LNCaP clone FGC (cell line): ENCODE results near the gene PTPRJ.
A peak's percentile ranks its signal among the peaks of the same experiment; 100 is the strongest.

ENCODE experiments used
- DNase-seq: peaks from one replicate; pipeline ENCODE4 v3.0.0-alpha.2; 2011; ENCODE audit warnings: low read depth
- H3K4me3 ChIP-seq: 2 replicates; pipeline ENCODE4 v1.5.1; 2011; ENCODE audit warnings: mild to moderate bottlenecking, low read depth, low read length, control low read depth
- CTCF ChIP-seq: IDR thresholded peaks from 2 replicates; pipeline ENCODE4 v1.5.1; 2012; ENCODE audit warnings: mild to moderate bottlenecking; ENCODE audit not compliant: control insufficient read depth, insufficient read depth; ENCODE audit errors: extremely low read depth

PTPRJ gene

GRCh38 chr11:48041877-48042695 is 61.7 kb downstream of the PTPRJ start:
- peak; percentile 89 for DNase-seq
- no peak overlapping the region for H3K4me3 ChIP-seq
- TF ChIP-seq CTCF: no peak

GRCh38 chr11:48043111-48043990 is 63.0 kb downstream of the PTPRJ start:
- no peak for TF ChIP-seq CTCF
- no peak overlapping the region for H3K4me3 ChIP-seq
- DNase-seq: no peak

GRCh38 chr11:48043991-48044512 is 63.7 kb downstream of the PTPRJ start:
- TF ChIP-seq CTCF: no peak
- DNase-seq: no peak
- no peak overlapping the region for H3K4me3 ChIP-seq

- TF ChIP-seq CTCF: no peak
- DNase-seq: no peak
- no peak overlapping the region for H3K4me3 ChIP-seq
Observed at GRCh38 chr11:48044577-48044976, 64.2 kb downstream of the PTPRJ start.

GRCh38 chr11:48045536-48045935 is 65.2 kb downstream of the PTPRJ start:
- H3K4me3 ChIP-seq: no peak overlapping the region
- DNase-seq: no peak
- no peak for TF ChIP-seq CTCF

GRCh38 chr11:48047616-48048015 is 67.3 kb downstream of the PTPRJ start:
- DNase-seq: no peak
- no peak overlapping the region for H3K4me3 ChIP-seq
- no peak for TF ChIP-seq CTCF
